WTC11 (cell line): Measurements from ENCODE around the gene KDR.

ENCODE experiments used
- MAX ChIP-seq: sonication (generic); formaldehyde crosslinking; IDR thresholded peaks from 2 replicates; pipeline ENCODE4 v1.8.0; 2022; ENCODE audit warnings: mild to moderate bottlenecking, missing genetic modification reagents
- SP1 ChIP-seq: sonication (generic); formaldehyde crosslinking; conservative IDR thresholded peaks from 2 replicates; pipeline ENCODE4 v1.8.1; 2022; ENCODE audit warnings: missing genetic modification reagents
- TEAD1 ChIP-seq: sonication (generic); formaldehyde crosslinking; IDR thresholded peaks from 2 replicates; pipeline ENCODE4 v1.8.0; 2022; ENCODE audit warnings: mild to moderate bottlenecking, missing genetic modification reagents
- ZNF416 ChIP-seq: fragments of 250-450 bp; sonication (Bioruptor Pico); IDR thresholded peaks from 2 replicates; pipeline ENCODE4 v1.9.0; 2021; ENCODE audit warnings: mild to moderate bottlenecking, inconsistent platforms

- TF ChIP-seq SP1 = no peak
- no peak for TF ChIP-seq MAX (CRISPR knock-in tag)
- TF ChIP-seq TEAD1 (CRISPR knock-in tag) = no peak
- TF ChIP-seq ZNF416 (CRISPR knock-in tag) = no peak
Measured at GRCh38 chr4:55122235-55122634, 3.2 kb downstream of the KDR start.
